COLO668 (cell line): ENCODE results near the gene PER2.
"Not testable (repeated sequence)": the region's sequence is repeated elsewhere in the genome, so short reads cannot be mapped to it uniquely, and the experiment has no call there.

Source experiments
- DNase-seq: peaks from one replicate; lab custom pipeline; 2025; ENCODE audit not compliant: unreplicated experiment; lab: John Stamatoyannopoulos, UW

The PER2 gene

GRCh38 chr2:238288650-238289573 lies 502 bp upstream of the PER2 start:
- DNase-seq = peak; percentile 98

- peak; percentile 32 for DNase-seq
Observed at GRCh38 chr2:238286987-238287736, 1.2 kb downstream of the PER2 start.

GRCh38 chr2:238286551-238286950 lies 1.9 kb downstream of the PER2 start:
- DNase-seq = peak; percentile 54

GRCh38 chr2:238286095-238286494 lies 2.3 kb downstream of the PER2 start:
- DNase-seq = no peak

GRCh38 chr2:238285653-238286082 lies 2.7 kb downstream of the PER2 start:
- peak; percentile 88 for DNase-seq

- DNase-seq = peak; percentile 30
Observed at GRCh38 chr2:238284802-238285515, 3.5 kb downstream of the PER2 start.

GRCh38 chr2:238282861-238283738 lies 5.3 kb downstream of the PER2 start:
- no peak for DNase-seq

GRCh38 chr2:238281826-238282480 lies 6.5 kb downstream of the PER2 start:
- no peak for DNase-seq

- no peak for DNase-seq
Observed at GRCh38 chr2:238280083-238280825, 8.2 kb downstream of the PER2 start.

GRCh38 chr2:238279324-238279682 lies 9.1 kb downstream of the PER2 start:
- no peak for DNase-seq

- peak; percentile 29 for DNase-seq
Observed at GRCh38 chr2:238278626-238279323, 9.6 kb downstream of the PER2 start.

GRCh38 chr2:238277695-238278094 lies 10.7 kb downstream of the PER2 start:
- peak; percentile 25 for DNase-seq

GRCh38 chr2:238274152-238274865 lies 14.1 kb downstream of the PER2 start:
- DNase-seq = peak; percentile 40

- not testable (repeated sequence) for DNase-seq
Observed at GRCh38 chr2:238273433-238273832, 15.0 kb downstream of the PER2 start.

GRCh38 chr2:238272156-238272555 lies 16.3 kb downstream of the PER2 start:
- DNase-seq = no peak

- DNase-seq = not testable (repeated sequence)
Observed at GRCh38 chr2:238271686-238272085, 16.7 kb downstream of the PER2 start.

- DNase-seq = no peak
Observed at GRCh38 chr2:238271061-238271554, 17.3 kb downstream of the PER2 start.

GRCh38 chr2:238270606-238271005 lies 17.8 kb downstream of the PER2 start:
- DNase-seq = no peak
